Neural cell (in vitro differentiated cells): ENCODE data around the gene ADARB1.

Experiments used
- CTCF ChIP-seq: fragments of 450-650 bp; IDR thresholded peaks from 2 replicates; pipeline ENCODE4 v1.5.1; 2014; ENCODE audit warnings: antibody characterized with exemption, mild to moderate bottlenecking, moderate library complexity; ENCODE audit not compliant: poor library complexity, severe bottlenecking
- EP300 ChIP-seq: fragments of 450-650 bp; conservative IDR thresholded peaks from 2 replicates; pipeline ENCODE4 v1.6.1; 2014; ENCODE audit warnings: antibody characterized with exemption, mild to moderate bottlenecking, moderate library complexity; ENCODE audit not compliant: poor library complexity, severe bottlenecking
- EZH2 ChIP-seq: fragments of 200-600, 300-800 bp; shearing (Covaris generic), sonication (generic); IDR thresholded peaks from 2 replicates; pipeline ENCODE4 v1.6.1; 2014; ENCODE audit warnings: antibody characterized with exemption, low read length, borderline replicate concordance, mild to moderate bottlenecking; ENCODE audit not compliant: insufficient read depth, poor library complexity, severe bottlenecking
- MXI1 ChIP-seq: fragments of 450-650 bp; conservative IDR thresholded peaks from 2 replicates; pipeline ENCODE4 v1.6.1; 2014; ENCODE audit warnings: antibody characterized with exemption, mild to moderate bottlenecking; ENCODE audit not compliant: poor library complexity, severe bottlenecking
- POLR2AphosphoS5 ChIP-seq: IDR thresholded peaks from 2 replicates; pipeline ENCODE4 v1.6.1; 2012
- RAD21 ChIP-seq: fragments of 450-650 bp; conservative IDR thresholded peaks from 2 replicates; pipeline ENCODE4 v1.6.1; 2014; ENCODE audit warnings: antibody characterized with exemption, mild to moderate bottlenecking, moderate library complexity
- SMC3 ChIP-seq: fragments of 450-650 bp; conservative IDR thresholded peaks from 2 replicates; pipeline ENCODE4 v1.6.1; 2014; ENCODE audit warnings: antibody characterized with exemption, mild to moderate bottlenecking, moderate library complexity; ENCODE audit not compliant: poor library complexity
- TAF1 ChIP-seq: IDR thresholded peaks from 2 replicates; pipeline ENCODE4 v1.6.1; 2012; ENCODE audit warnings: low read depth
- TF ChIP-seq, protein P1 (sequence below): IDR thresholded peaks from 2 replicates; pipeline ENCODE4 v1.6.1; 2012; ENCODE audit warnings: borderline replicate concordance

DNA sequence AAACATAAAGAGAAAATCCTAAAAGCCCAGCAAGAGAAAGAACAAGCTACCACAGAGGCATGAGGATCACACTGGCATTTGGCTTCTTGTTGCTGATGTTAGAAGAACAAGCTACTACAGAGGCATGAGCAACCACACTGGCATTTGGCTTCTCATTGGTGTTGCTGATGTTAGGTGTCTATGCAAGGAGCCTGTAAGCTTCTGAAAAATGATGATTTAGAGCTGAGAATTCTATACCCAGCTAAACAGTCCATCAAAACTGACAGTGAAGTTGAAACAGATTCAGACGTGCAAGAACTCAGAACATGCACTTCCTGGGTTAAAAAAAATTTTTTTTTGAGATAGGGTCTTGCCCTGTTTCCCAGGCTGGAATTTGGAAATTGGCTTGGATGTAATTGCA, 37.8 kb upstream of the ADARB1 start:
- TF ChIP-seq CTCF (no peak), EP300 (no peak), SMC3 (no peak), POLR2AphosphoS5 (no peak), TAF1 (no peak), EZH2 (no peak), MXI1 (no peak), RAD21 (no peak)
- TF ChIP-seq, protein P1, sequence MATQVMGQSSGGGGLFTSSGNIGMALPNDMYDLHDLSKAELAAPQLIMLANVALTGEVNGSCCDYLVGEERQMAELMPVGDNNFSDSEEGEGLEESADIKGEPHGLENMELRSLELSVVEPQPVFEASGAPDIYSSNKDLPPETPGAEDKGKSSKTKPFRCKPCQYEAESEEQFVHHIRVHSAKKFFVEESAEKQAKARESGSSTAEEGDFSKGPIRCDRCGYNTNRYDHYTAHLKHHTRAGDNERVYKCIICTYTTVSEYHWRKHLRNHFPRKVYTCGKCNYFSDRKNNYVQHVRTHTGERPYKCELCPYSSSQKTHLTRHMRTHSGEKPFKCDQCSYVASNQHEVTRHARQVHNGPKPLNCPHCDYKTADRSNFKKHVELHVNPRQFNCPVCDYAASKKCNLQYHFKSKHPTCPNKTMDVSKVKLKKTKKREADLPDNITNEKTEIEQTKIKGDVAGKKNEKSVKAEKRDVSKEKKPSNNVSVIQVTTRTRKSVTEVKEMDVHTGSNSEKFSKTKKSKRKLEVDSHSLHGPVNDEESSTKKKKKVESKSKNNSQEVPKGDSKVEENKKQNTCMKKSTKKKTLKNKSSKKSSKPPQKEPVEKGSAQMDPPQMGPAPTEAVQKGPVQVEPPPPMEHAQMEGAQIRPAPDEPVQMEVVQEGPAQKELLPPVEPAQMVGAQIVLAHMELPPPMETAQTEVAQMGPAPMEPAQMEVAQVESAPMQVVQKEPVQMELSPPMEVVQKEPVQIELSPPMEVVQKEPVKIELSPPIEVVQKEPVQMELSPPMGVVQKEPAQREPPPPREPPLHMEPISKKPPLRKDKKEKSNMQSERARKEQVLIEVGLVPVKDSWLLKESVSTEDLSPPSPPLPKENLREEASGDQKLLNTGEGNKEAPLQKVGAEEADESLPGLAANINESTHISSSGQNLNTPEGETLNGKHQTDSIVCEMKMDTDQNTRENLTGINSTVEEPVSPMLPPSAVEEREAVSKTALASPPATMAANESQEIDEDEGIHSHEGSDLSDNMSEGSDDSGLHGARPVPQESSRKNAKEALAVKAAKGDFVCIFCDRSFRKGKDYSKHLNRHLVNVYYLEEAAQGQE, result no peak
